ENCODE results near the gene TMEM259. TPM values are rescaled to one million over a fixed set of nuclear protein-coding genes. Genes with fewer than 3 reads are reported as not detected.

The TMEM259 gene
- total and polyA plus RNA-seq, 2 of the 13 experiments (the other 11 are each of a cell fraction or from before 2014, with no cell fraction given), result 64.7 to 164 TPM

- TF ChIP-seq SETDB1 (CRISPR knock-in tag; IDR thresholded peaks at IDR 0.05; ENCODE audit: borderline replicate concordance) (no peak), HHEX (CRISPR knock-in tag; IDR thresholded peaks at IDR 0.05) (no peak), ZFP36L2 (CRISPR knock-in tag; IDR thresholded peaks at IDR 0.05) (no peak), ZNF660 (CRISPR knock-in tag; IDR thresholded peaks at IDR 0.05; ENCODE audit: borderline replicate concordance, low read depth) (no peak), GABPA (IDR thresholded peaks at IDR 0.05; ENCODE audit: low read depth, low read length) (peak; percentile 36), GABPA (CRISPR knock-in tag; IDR thresholded peaks at IDR 0.05; ENCODE audit: low read depth) (no peak), KLF6 (CRISPR knock-in tag; IDR thresholded peaks at IDR 0.05) (no peak), DNMT1 (CRISPR knock-in tag; IDR thresholded peaks at IDR 0.05) (0 out of 2 replicates have a peak, but pooled peaks have one; percentile 41), NFYB (CRISPR knock-in tag; IDR thresholded peaks at IDR 0.05) (0 out of 2 replicates have a peak, but pooled peaks have one; percentile 4), ZBTB2 (CRISPR knock-in tag; IDR thresholded peaks at IDR 0.05; ENCODE audit: low read depth) (peak; percentile 50; the same call in 1 of the 2 replicates), PCBP2 (optimal IDR thresholded peaks at IDR 0.05; ENCODE audit: low read depth, low read length, poor library complexity, severe bottlenecking) (no peak), ZNF781 (CRISPR knock-in tag; IDR thresholded peaks at IDR 0.05; ENCODE audit: borderline replicate concordance, not compliant biosample characterization) (no peak), PAXIP1 (CRISPR knock-in tag; conservative IDR thresholded peaks at IDR 0.05) (no peak; the same call in 1 of the 2 replicates), ZGPAT (CRISPR knock-in tag; IDR thresholded peaks at IDR 0.05) (no peak), STAT5B (CRISPR knock-in tag; IDR thresholded peaks at IDR 0.05) (no peak), ZNF264 (CRISPR knock-in tag; IDR thresholded peaks at IDR 0.05) (no peak), UBTF (CRISPR knock-in tag; IDR thresholded peaks at IDR 0.05) (no peak), HES4 (CRISPR knock-in tag; IDR thresholded peaks at IDR 0.05; ENCODE audit: borderline replicate concordance) (peak; percentile 21; the same call in 1 of the 2 replicates), SKI (IDR thresholded peaks at IDR 0.05; ENCODE audit: partially characterized antibody) (peak; percentile 28)
- TF ChIP-seq, protein P1, sequence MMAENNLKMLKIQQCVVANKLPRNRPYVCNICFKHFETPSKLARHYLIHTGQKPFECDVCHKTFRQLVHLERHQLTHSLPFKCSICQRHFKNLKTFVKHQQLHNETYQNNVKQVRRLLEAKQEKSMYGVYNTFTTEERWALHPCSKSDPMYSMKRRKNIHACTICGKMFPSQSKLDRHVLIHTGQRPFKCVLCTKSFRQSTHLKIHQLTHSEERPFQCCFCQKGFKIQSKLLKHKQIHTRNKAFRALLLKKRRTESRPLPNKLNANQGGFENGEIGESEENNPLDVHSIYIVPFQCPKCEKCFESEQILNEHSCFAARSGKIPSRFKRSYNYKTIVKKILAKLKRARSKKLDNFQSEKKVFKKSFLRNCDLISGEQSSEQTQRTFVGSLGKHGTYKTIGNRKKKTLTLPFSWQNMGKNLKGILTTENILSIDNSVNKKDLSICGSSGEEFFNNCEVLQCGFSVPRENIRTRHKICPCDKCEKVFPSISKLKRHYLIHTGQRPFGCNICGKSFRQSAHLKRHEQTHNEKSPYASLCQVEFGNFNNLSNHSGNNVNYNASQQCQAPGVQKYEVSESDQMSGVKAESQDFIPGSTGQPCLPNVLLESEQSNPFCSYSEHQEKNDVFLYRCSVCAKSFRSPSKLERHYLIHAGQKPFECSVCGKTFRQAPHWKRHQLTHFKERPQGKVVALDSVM (CRISPR knock-in tag; IDR thresholded peaks at IDR 0.05), result peak; percentile 9
Measured at GRCh38 chr19:1020868-1021425, at the start of gene TMEM259 (continued).

All from HepG2 (cell line).